ENCODE data around the gene TP73. TPM values are rescaled to one million over a fixed set of nuclear protein-coding genes. Genes with fewer than 3 reads are reported as not detected.

Gene TP73
- total RNA-seq, 1 experiment from 2014 or later, result 19.2 TPM

GRCh38 chr1:3738943-3739342 is 86.6 kb downstream of the TP73 start:
- TF ChIP-seq TCF7L2 (IDR thresholded peaks at IDR 0.05; ENCODE audit: borderline replicate concordance, extremely low read depth, insufficient read depth, insufficient read length) (no peak), ZNF274 (IDR thresholded peaks at IDR 0.05; ENCODE audit: low read depth, low read length) (no peak), FOSL1 (IDR thresholded peaks at IDR 0.05; ENCODE audit: low read depth) (no peak), CBX3 (IDR thresholded peaks at IDR 0.05; ENCODE audit: low read depth) (no peak), SP1 (IDR thresholded peaks at IDR 0.05; ENCODE audit: low read depth) (no peak), ZBTB33 (IDR thresholded peaks at IDR 0.05; ENCODE audit: extremely low read depth, insufficient replicate concordance, low read length) (no peak), RAD21 (IDR thresholded peaks at IDR 0.05; ENCODE audit: low read depth) (no peak), POLR2AphosphoS5 (IDR thresholded peaks at IDR 0.05; ENCODE audit: low read depth, low read length) (no peak)
- no peak overlapping the region for H3K4me2 ChIP-seq (ENCODE audit: low read length)
- H3K79me2 ChIP-seq (ENCODE audit: insufficient read depth, low read length), result no peaks in the 10 kb centered on the region
- no peak overlapping the region for H3K9ac ChIP-seq (ENCODE audit: low read length)
- RAD21 ChIA-PET (ENCODE audit: low non-redundant PET in 1 of 2, low total read pairs in 2 of 2, uncharacterized antibody in 2 of 2, unreplicated experiment in 2 of 2), result no interaction called here
- no peak overlapping the region for H3K4me3 ChIP-seq (replicated peaks in 1 of 2; ENCODE audit: low read depth in 1 of 2, low read length in 2 of 2)
- H3K9me2 ChIP-seq (ENCODE audit: insufficient read depth), result no peaks in the 10 kb centered on the region
- DNase-seq (ENCODE audit: low read depth, low spot score) (no peak), ATAC-seq (no peak)
- no peaks in the 10 kb centered on the region for H4K20me1 ChIP-seq (ENCODE audit: insufficient read depth)
- H3K9me3 ChIP-seq (ENCODE audit: control insufficient read depth in 1 of 2, insufficient read depth in 1 of 2, low read depth in 1 of 2, low read length in 2 of 2), result no peaks in the 10 kb centered on the region
- CTCF ChIA-PET, result no interaction called here
- H3K36me3 ChIP-seq (ENCODE audit: control insufficient read depth in 1 of 2, insufficient read depth in 2 of 2, low read length in 2 of 2), result no peaks in the 10 kb centered on the region
- no peaks in the 10 kb centered on the region for H3K27me3 ChIP-seq (ENCODE audit: insufficient read depth, low read length)
- POLR2A ChIA-PET, result no interaction called here
- H2AFZ ChIP-seq (ENCODE audit: low read depth, low read length, poor library complexity, severe bottlenecking), result no peak overlapping the region
- no TSS peak for BruUV-seq (replicated peaks)
- intact Hi-C loops (cut with micrococcal nuclease), result no loop called here
- H3K27ac ChIP-seq (ENCODE audit: low read depth, low read length), result no peak overlapping the region
- no peaks in the 10 kb centered on the region for H3K4me1 ChIP-seq (ENCODE audit: control insufficient read depth in 1 of 2, insufficient read depth in 2 of 2, low read length in 2 of 2)

- CTCF ChIA-PET, result no interaction called here
- POLR2A ChIA-PET, result no interaction called here
- Histone ChIP-seq H3K27ac (ENCODE audit: low read depth, low read length) (no peak overlapping the region), H3K9me3 (ENCODE audit: control insufficient read depth in 1 of 2, insufficient read depth in 1 of 2, low read depth in 1 of 2, low read length in 2 of 2) (no peaks in the 10 kb centered on the region), H2AFZ (ENCODE audit: low read depth, low read length, poor library complexity, severe bottlenecking) (no peak overlapping the region), H3K9ac (ENCODE audit: low read length) (no peak overlapping the region), H3K27me3 (ENCODE audit: insufficient read depth, low read length) (no peaks in the 10 kb centered on the region), H3K36me3 (ENCODE audit: control insufficient read depth in 1 of 2, insufficient read depth in 2 of 2, low read length in 2 of 2) (no peaks in the 10 kb centered on the region), H3K4me2 (ENCODE audit: low read length) (no peak overlapping the region), H4K20me1 (ENCODE audit: insufficient read depth) (no peaks in the 10 kb centered on the region), H3K4me1 (ENCODE audit: control insufficient read depth in 1 of 2, insufficient read depth in 2 of 2, low read length in 2 of 2) (no peaks in the 10 kb centered on the region), H3K4me3 (replicated peaks in 1 of 2; ENCODE audit: low read depth in 1 of 2, low read length in 2 of 2) (no peak overlapping the region), H3K9me2 (ENCODE audit: insufficient read depth) (no peaks in the 10 kb centered on the region), H3K79me2 (ENCODE audit: insufficient read depth, low read length) (no peaks in the 10 kb centered on the region)
- DNase-seq (ENCODE audit: low read depth, low spot score) (no peak), ATAC-seq (no peak)
- BruUV-seq (replicated peaks), result no TSS peak
- no peak for TF ChIP-seq ZFX (IDR thresholded peaks at IDR 0.05)
- RAD21 ChIA-PET (ENCODE audit: low non-redundant PET in 1 of 2, low total read pairs in 2 of 2, uncharacterized antibody in 2 of 2, unreplicated experiment in 2 of 2), result no interaction called here
- intact Hi-C loops (cut with micrococcal nuclease), result no loop called here
Observed at GRCh38 chr1:3740042-3740441, 87.7 kb downstream of the TP73 start.
